SK-N-MC (cell line): Measurements from ENCODE around the gene GRAMD2A.

Experiments used
- EZH2 ChIP-seq: fragments of 200-600 bp; sonication (generic); IDR thresholded peaks from one replicate; pipeline ENCODE4 v1.6.1; 2017; ENCODE audit warnings: antibody characterized with exemption
- POLR2AphosphoS5 ChIP-seq: IDR thresholded peaks from 2 replicates; pipeline ENCODE4 v1.6.1; 2012; ENCODE audit warnings: mild to moderate bottlenecking, low read depth, low read length, borderline replicate concordance

GRCh38 chr15:72205896-72206676 is 8.5 kb upstream of the GRAMD2A start:
- TF ChIP-seq POLR2AphosphoS5 = no peak
- no peak for TF ChIP-seq EZH2
